Thyroid gland (tissue), 4 donors: ENCODE results near the gene MINDY4B.

Source experiments
- CTCF ChIP-seq, 6 experiments: fragments of 200-600 bp in 3 of 6; fragments of 450-650 bp in 3 of 6; sonication (generic) in 3 of 6; IDR thresholded peaks; one replicate each; pipeline ENCODE4 v1.5.1; 2016 to 2019; ENCODE audit warnings: antibody characterized with exemption in 6 of 6, mild to moderate bottlenecking in 2 of 6, inconsistent platforms in 1 of 6, moderate library complexity in 1 of 6
- POLR2A ChIP-seq, 2 donors: fragments of 450-650 bp; IDR thresholded peaks; one replicate each; pipeline ENCODE4 v1.6.1; 2017; ENCODE audit warnings: antibody characterized with exemption in 2 of 2, mild to moderate bottlenecking in 2 of 2, moderate library complexity in 1 of 2

GRCh38 chr3:150926328-150926727 is 21.1 kb upstream of the MINDY4B start:
- TF ChIP-seq POLR2A (IDR thresholded peaks at IDR 0.05) = no peak
- no peak for TF ChIP-seq CTCF (IDR thresholded peaks at IDR 0.05)
